ENCODE results near the gene HCRTR1.

Gene HCRTR1

GRCh38 chr1:31617218-31617915 lies at the start of gene HCRTR1:
HCRTR1 (plus strand) TSS chr1:31617689; CDS start chr1:31619193, 1,504 bp downstream.
- no peak for DNase-seq
- TF ChIP-seq GATA1 (IDR thresholded peaks at IDR 0.05; ENCODE audit: low read depth, low read length) = no peak
- no peak for TF ChIP-seq POLR2A (IDR thresholded peaks at IDR 0.05; ENCODE audit: low read length)

- DNase-seq = no peak
- TF ChIP-seq POLR2A (IDR thresholded peaks at IDR 0.05; ENCODE audit: low read length) = no peak
- no peak for TF ChIP-seq GATA1 (IDR thresholded peaks at IDR 0.05; ENCODE audit: low read depth, low read length)
Observed at GRCh38 chr1:31567956-31568570, 49.4 kb upstream of the HCRTR1 start.

GRCh38 chr1:31568895-31569595 lies 48.4 kb upstream of the HCRTR1 start:
- TF ChIP-seq POLR2A (IDR thresholded peaks at IDR 0.05; ENCODE audit: low read length) (no peak), GATA1 (IDR thresholded peaks at IDR 0.05; ENCODE audit: low read depth, low read length) (no peak)
- no peak for DNase-seq

GRCh38 chr1:31569596-31570173 lies 47.8 kb upstream of the HCRTR1 start:
- DNase-seq = no peak
- TF ChIP-seq GATA1 (IDR thresholded peaks at IDR 0.05; ENCODE audit: low read depth, low read length) (no peak), POLR2A (IDR thresholded peaks at IDR 0.05; ENCODE audit: low read length) (no peak)

GRCh38 chr1:31570228-31570627 lies 47.3 kb upstream of the HCRTR1 start:
- DNase-seq = no peak
- no peak for TF ChIP-seq GATA1 (IDR thresholded peaks at IDR 0.05; ENCODE audit: low read depth, low read length)
- TF ChIP-seq POLR2A (IDR thresholded peaks at IDR 0.05; ENCODE audit: low read length) = no peak

- DNase-seq = no peak
- TF ChIP-seq GATA1 (IDR thresholded peaks at IDR 0.05; ENCODE audit: low read depth, low read length) (no peak), POLR2A (IDR thresholded peaks at IDR 0.05; ENCODE audit: low read length) (no peak)
Observed at GRCh38 chr1:31570906-31571305, 46.6 kb upstream of the HCRTR1 start.

GRCh38 chr1:31571340-31572295 lies 45.9 kb upstream of the HCRTR1 start:
- TF ChIP-seq POLR2A (IDR thresholded peaks at IDR 0.05; ENCODE audit: low read length) = no peak
- no peak for TF ChIP-seq GATA1 (IDR thresholded peaks at IDR 0.05; ENCODE audit: low read depth, low read length)
- DNase-seq = no peak

- TF ChIP-seq GATA1 (IDR thresholded peaks at IDR 0.05; ENCODE audit: low read depth, low read length) = no peak
- no peak for DNase-seq
Observed at GRCh38 chr1:31572323-31573104, 45.0 kb upstream of the HCRTR1 start.

GRCh38 chr1:31573261-31573660 lies 44.2 kb upstream of the HCRTR1 start:
- TF ChIP-seq POLR2A (IDR thresholded peaks at IDR 0.05; ENCODE audit: low read length) = no peak
- TF ChIP-seq GATA1 (IDR thresholded peaks at IDR 0.05; ENCODE audit: low read depth, low read length) = no peak
- DNase-seq = no peak

GRCh38 chr1:31574749-31575368 lies 42.6 kb upstream of the HCRTR1 start:
- DNase-seq = peak; percentile 37 to 67
- TF ChIP-seq GATA1 (IDR thresholded peaks at IDR 0.05; ENCODE audit: low read depth, low read length) (no peak), POLR2A (IDR thresholded peaks at IDR 0.05; ENCODE audit: low read length) (no peak)

- TF ChIP-seq POLR2A (IDR thresholded peaks at IDR 0.05; ENCODE audit: low read length) (no peak), GATA1 (IDR thresholded peaks at IDR 0.05; ENCODE audit: low read depth, low read length) (no peak)
- DNase-seq = no peak
Observed at GRCh38 chr1:31575369-31576140, 41.9 kb upstream of the HCRTR1 start.

All from erythroblast (primary cell).